ENCODE measurements around the gene UBE4B. TPM values are rescaled to one million over a fixed set of nuclear protein-coding genes. Genes with fewer than 3 reads are reported as not detected.

The UBE4B gene
- total and polyA plus RNA-seq, 2 experiments from 2014 or later, result 28.4 to 115 TPM

- Histone ChIP-seq H3K9me2 (ENCODE audit: insufficient read depth) (no peaks in the 10 kb centered on the region), H3K4me3 (no peak overlapping the region), H3K27me3 (ENCODE audit: insufficient read depth) (no peaks in the 10 kb centered on the region), H3F3A (replicated peaks; ENCODE audit: low read depth) (no peaks in the 10 kb centered on the region), H3K4me1 (ENCODE audit: insufficient read depth) (peaks cover 23% of the 10 kb centered on the region; the same call in 1 of the 2 replicates), H2AFZ (no peak overlapping the region), H4K20me1 (replicated peaks; ENCODE audit: insufficient read depth) (peaks cover 11% of the 10 kb centered on the region), H3K4me2 (no peak overlapping the region), H3K27ac (ENCODE audit: low read depth) (no peak overlapping the region), H3K79me2 (replicated peaks; ENCODE audit: insufficient read depth) (peaks cover 81% of the 10 kb centered on the region), H3K36me3 (ENCODE audit: insufficient read depth) (no peaks in the 10 kb centered on the region)
- DNase-seq (ENCODE audit: low spot score), result no peak
- Mint-ChIP-seq H3K36me3 (ENCODE audit: low read depth) (no peaks in the 10 kb centered on the region), H3K4me3 (no peak overlapping the region), H3K27ac (no peak overlapping the region), H3K27me3 (ENCODE audit: insufficient read depth, low read depth, poor library complexity) (no peaks in the 10 kb centered on the region), H3K9me3 (no peaks in the 10 kb centered on the region), H3K4me1 (peaks cover 20% of the 10 kb centered on the region)
- no peak for ATAC-seq
- TF ChIP-seq EZH2phosphoT487 (IDR thresholded peaks at IDR 0.05; ENCODE audit: unreplicated experiment), result no peak
- no peak for TF ChIP-seq REST (IDR thresholded peaks at IDR 0.05; ENCODE audit: unreplicated experiment)
- TF ChIP-seq CREB1 (CRISPR knock-in tag; IDR thresholded peaks at IDR 0.05; ENCODE audit: low read depth), result no peak
- TF ChIP-seq ZNF462 (CRISPR knock-in tag; IDR thresholded peaks at IDR 0.05), result no peak
- TF ChIP-seq STAT1 (IDR thresholded peaks at IDR 0.05; ENCODE audit: unreplicated experiment), result no peak
- no peak for TF ChIP-seq ZNF331 (CRISPR knock-in tag; IDR thresholded peaks at IDR 0.05; ENCODE audit: low read depth)
- no peak for TF ChIP-seq ETS1 (IDR thresholded peaks at IDR 0.05)
- no peak for TF ChIP-seq EZH2 (IDR thresholded peaks at IDR 0.05; ENCODE audit: low read depth, unreplicated experiment)
- no peak for TF ChIP-seq JUNB (IDR thresholded peaks at IDR 0.05; ENCODE audit: unreplicated experiment)
- no peak for TF ChIP-seq NANOG (IDR thresholded peaks at IDR 0.05; ENCODE audit: borderline replicate concordance)
- no peak for TF ChIP-seq ZNF114 (CRISPR knock-in tag; IDR thresholded peaks at IDR 0.05)
- TF ChIP-seq CTCF (conservative IDR thresholded peaks at IDR 0.05; ENCODE audit: low read depth in 2 of 2), result no peak
Measured at GRCh38 chr1:10070206-10070605, 37.4 kb downstream of the UBE4B start.

All from GM23338 (cell line).